Glomerular visceral epithelial cell (primary cell): Measurements from ENCODE around the gene TMX4.
A peak's percentile ranks its signal among the peaks of the same experiment; 100 is the strongest.
"Not testable (repeated sequence)": the region's sequence is repeated elsewhere in the genome, so short reads cannot be mapped to it uniquely, and the experiment has no call there.

Experiments used
- DNase-seq: peaks from one replicate; pipeline ENCODE4 v3.0.0-alpha.2; 2016; ENCODE audit errors: extremely low spot score

The TMX4 gene

DNA sequence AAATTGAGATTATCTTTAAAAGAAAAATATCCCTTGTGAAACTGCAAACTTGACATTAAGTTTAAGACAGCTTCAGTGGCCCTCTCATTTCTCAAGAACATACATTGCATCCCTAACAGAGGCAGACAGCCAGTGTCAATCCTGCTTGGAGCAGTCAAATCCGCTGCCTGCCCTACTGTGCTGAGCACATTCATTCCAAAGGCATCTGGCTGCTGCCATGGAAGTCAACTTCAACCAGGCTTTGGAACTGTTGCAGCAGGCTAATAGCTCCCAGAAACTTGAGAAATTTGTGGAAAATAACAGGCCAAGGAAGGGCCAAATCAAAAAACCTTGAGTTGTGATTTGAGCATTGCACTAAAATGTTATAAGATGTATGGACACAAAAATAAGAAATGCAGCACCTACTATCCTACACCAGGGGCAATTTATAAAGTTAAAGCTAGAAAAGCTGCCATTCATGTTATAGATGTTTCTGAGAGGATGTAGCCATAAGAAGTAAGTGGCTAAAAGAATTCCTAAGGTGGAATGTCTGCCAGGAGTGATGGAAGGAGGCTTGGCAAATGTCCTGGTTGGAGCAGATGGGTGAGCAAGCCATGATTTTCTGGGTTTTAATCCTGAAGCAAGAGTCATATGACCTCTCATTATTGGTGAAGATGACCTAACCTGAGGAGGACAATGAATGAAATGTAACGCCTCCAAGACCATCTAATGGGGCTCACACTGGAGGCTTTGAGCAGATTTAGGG is 47.9 kb downstream of the TMX4 start:
- DNase-seq = no peak

DNA sequence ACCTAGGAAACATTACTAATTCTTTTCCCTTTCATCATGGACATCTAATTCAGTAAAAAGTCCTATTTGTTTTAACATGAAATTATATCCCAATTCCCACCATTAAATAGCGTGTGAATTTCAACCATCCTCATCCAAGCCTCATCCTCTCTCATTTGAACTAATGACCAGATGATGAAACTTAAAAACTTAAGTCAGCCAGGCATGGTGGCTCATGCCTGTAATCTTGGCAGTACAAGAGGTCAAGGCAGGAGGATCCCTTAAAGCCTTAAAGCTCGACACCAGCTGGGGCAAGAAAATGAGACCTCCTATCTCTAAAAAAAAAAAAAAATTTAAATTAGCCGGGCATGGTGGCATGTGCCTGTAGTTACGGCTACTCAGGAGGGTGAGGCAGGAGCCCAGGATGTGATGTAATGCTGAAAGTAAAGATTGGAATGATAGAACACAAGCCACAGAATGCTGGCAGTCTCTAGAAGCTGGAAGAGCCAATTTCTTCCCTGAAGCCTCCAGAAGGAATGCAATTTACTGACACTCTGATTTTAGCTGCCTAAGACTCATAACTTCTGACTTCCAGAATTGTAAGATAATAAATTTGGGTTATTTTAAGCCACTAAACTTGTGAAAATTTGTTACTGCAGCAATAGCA is 52.2 kb downstream of the TMX4 start:
- peak; percentile 24 for DNase-seq

DNA sequence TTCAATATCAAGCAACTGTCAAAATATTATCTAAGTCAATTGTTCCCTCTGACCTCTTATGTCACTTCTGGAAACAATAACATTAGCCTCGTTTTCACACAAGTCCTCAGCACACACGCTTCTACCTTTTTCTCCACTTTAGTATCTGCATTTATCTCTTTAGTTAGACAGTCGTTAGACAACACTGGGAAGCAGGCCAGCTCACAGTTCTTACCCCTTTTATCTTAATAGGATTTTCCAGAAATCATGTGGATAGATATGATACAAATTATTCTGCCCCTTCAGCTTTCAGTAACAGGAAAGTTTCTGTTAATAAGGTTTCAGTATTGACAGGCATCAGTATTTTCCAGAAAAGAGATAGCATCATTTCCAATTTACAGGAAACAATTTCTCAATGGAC is 53.4 kb downstream of the TMX4 start:
- no peak for DNase-seq

DNA sequence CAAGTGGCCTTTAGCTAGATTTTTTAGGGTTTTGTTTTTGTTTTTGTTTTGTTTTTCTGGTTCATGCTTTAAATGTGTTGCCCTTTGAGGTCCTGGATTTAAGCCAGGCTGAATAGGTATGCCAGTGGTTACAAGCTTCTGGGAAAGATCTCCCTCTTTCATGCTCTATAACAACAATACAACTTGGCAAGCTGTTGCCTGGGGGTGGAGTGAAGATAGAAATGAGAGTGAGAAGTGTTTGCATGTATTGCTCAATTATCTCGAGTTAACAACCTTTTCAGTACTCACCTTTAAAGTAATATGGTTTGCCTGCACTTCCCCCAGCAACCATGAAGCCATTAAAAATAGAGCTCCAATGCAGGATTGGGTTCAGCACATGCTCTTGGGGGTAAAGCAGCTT is 60.1 kb downstream of the TMX4 start:
- no peak for DNase-seq

DNA sequence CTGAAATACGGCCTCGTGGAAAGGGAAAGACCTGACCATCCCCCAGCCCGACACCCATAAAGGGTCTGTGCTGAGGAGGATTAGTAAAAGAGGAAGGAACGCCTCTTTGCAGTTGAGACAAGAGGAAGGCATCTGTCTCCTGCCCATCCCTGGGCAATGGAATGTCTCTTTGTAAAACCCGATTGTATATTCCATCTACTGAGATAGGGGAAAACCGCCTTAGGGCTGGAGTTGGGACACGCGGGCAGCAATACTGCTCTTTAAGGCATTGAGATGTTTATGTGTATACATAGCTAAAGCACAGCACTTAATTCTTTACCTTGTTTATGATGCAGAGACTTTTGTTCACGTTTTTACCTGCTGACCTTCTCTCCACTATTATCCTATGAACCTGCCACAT is 63.0 kb downstream of the TMX4 start:
- DNase-seq = not testable (repeated sequence)

DNA sequence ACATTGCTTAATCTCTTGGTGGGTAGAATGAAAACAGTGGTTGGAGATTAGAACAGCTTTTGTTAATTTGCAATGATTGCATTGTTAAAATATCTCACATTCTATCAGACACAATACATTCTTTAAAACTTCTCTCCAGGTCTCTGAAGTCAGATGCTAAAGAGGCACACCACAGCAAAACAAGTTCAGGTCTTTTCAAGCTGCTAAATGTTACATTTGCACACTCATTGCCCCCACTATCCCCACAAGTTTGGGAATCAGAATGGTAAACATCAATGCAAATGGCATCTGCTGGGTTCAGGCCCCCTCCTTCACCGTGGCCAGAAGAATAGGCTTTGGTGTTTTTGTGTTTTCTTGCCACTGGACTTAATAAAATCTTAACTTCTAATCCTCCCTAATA is 69.2 kb downstream of the TMX4 start:
- no peak for DNase-seq

DNA sequence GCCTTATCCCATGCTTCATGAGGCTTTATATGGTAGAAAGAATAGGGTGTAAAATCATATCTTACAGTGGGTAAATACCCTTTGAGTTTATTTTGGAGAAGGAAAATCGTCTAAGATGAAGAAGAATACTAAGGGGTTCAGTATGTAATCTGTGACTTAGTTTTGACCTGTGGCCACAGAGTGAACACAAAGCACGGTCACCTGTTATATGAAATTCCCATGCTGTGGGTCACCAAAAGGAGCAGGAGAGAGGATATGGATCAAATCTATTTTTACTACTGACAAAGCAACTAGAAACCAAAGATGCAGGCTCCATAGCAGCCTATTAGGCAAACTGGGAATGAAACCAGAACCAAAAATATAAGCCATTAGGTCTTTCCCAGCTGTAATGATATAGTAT is 75.7 kb downstream of the TMX4 start:
- no peak for DNase-seq

DNA sequence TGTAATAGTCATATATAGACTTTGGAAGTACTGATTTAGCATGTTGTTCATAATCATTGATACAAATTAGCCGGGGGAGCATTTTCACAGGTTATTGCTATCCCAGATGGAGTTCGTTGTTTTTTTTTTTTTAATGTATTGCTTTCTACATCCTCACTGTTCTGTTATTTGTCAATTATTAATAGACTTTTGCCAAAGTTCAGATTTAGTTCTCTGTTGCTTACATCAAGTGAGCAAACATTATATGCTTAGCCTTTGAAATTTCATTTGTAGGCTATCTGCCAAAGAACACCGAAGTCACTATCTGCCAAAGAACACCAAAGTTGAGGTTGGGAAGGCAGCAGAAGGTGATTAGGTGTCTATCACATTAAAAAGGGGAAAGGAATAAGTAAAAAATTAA is 79.2 kb downstream of the TMX4 start, which contains the start of gene HAO1:
Gene HAO1, minus strand, starts transcription at position 118 of the 400 bp plus-strand sequence. Its CDS starts 36 bp downstream, at position 82.
- no peak for DNase-seq

DNA sequence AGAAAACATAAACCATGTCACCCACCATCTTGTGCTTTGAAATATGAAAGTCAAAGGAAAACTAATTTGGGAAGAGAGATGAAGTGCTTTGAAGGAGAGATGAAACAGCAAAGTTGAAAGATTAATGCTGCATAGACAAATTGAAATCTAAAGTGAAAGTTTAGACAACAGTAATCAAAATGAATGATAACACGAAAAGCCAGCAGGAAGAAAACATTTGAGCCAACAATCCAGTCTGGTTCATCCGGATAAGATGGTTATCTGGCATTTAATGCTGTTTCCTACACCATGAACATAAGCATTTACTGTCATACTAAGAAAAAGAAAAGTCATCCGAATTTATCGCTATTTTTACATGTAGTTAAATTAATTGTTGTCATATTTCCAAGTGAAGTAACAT is 79.9 kb downstream of the TMX4 start:
- DNase-seq = no peak

DNA sequence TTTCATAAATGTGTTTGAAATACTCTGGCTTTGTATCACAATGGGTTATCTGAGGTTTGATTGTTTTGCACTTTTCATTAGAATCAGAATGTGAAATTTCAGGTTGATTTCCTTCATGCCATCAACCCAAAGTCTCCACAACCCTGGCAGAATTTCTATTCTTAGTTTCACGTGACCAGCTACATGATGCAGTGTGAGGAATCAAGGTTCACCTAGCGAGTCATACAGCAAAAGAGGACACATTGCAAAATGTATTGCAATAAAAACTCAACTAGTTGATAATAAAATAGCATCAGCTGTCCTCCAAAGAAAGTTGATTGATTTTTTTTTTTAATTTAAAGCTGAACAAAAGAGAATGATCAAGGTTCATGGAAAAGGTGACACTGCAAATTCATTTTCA is 81.5 kb downstream of the TMX4 start:
- DNase-seq = no peak

DNA sequence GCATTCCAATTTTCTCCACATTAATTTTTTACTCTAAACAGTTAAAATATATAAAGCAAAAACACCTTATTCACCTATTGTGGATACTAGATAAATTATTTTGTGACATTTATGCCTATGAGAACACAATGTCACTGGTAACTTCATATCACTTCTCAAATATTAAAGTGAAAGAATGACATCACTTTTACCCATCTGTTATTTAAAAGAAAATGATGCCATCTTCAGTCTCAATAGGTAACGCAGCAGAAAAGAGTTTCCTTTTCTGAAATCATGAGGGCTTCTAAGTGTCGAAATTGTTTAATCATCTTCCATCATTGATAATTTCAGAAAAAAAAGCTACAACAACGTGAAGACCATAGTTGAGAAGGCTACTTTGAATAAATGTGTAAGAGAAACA is 82.2 kb downstream of the TMX4 start:
- DNase-seq = no peak

DNA sequence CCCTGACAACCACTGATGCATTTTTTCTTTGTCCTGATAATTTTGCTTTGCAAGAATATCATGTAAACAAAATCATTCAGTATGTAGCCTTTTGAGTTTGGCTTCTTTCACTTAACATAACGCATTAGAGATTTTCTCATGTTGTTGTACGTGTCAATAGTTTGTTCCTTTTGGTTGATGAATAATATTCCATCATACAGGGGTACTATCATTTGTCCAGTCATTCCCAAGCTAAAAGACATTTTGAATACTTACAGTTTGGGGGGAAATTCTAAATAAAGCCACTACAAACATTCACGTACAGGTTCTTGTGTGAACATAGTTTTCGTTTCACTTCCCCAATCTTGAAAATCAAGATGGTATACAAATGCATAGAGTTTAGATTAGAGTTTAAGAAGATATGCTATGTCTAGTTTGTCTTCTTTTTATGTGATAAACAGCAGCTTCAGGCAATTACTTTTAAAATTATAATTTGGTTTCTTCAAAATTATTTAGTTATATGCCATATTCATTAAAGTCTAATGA is 84.5 kb downstream of the TMX4 start:
- DNase-seq = no peak

DNA sequence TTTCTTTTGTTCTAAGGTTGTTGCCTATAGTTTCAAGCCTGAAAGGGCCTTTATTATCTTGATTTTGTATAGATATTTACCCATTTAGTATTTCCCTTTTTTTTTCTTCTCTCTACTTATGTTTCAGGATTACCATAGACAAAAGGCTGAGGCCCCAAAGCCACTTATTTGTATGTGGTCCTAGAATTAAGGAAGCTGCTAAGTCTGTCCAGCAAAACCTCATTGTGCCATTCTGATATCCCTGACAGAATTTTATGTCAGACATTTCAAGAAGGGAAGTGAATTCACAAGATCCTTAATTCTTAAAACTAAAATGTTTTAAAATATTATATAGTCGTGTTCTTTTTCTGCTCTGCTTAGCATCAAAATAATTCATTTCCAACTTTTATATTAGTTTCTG is 86.2 kb downstream of the TMX4 start:
- DNase-seq = no peak

DNA sequence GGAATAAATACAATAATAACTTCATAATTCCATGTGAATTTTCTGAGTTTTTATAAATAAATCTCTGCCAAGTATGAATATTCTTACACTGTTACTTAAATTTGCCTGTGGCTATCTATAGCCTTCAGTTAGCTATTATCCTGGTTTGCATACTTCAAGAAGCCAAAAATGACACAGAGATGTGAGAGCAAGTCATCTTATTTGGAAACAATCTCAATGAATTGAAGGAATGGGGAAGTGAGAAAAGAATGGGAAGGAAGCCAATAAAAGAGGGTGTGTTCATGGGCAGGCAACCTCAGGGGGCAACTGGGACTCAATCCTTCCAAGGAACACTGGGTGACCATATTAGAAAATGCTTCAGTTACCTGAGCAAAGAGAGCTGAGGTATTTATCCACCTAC is 89.2 kb downstream of the TMX4 start:
- DNase-seq = no peak
